Coronary artery (tissue), 2 donors: ENCODE results near the gene PAK4.

Experiments
- DNase-seq: peaks from one replicate; pipeline ENCODE4 v3.0.0-alpha.2; 2017; ENCODE audit warnings: low spot score
- H3K27ac ChIP-seq, 2 donors: fragments of 200-600 bp; sonication (generic); one replicate each; pipeline ENCODE4 v1.5.1; 2016 to 2019
- H3K4me3 ChIP-seq: fragments of 200-600 bp; sonication (generic); 2 replicates; pipeline ENCODE4 v1.5.1; 2016; ENCODE audit warnings: mild to moderate bottlenecking, moderate library complexity
- TF ChIP-seq, protein P1 (sequence below): fragments of 200-600 bp; sonication (generic); IDR thresholded peaks from one replicate; pipeline ENCODE4 v1.5.1; 2019; ENCODE audit warnings: antibody characterized with exemption

Gene PAK4

DNA sequence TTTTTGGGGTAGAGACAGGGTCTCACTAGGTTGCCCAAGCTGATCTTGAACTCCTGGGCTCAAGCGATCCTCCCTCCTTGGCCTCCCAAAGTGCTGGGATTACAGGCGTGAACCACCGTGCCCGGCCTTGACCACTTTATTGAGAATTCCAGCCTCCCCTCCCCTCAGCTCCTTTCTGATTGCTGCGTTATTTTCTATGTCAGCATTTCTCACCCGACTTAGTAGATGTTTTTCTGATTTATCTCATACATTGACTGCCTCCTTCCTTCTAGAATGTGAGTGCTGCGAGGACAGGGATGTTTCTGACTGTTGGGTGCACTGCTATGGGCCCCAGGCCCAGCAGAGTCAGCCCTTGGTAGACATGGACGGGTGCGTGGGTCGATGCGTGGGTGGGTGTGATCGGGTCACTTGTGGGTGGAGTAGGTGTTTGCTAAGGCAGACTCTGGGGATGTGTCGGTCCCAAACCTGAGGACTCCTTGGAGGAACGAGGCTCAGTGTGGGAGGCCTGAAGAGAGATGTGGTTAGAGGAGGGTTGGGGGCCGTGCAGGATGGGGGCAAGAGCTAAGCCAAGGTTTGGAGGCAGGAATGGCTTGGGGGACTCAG lies 37.0 kb downstream of the PAK4 start:
- no peak for DNase-seq
- no peak overlapping the region for H3K27ac ChIP-seq
- no peak overlapping the region for H3K4me3 ChIP-seq
- TF ChIP-seq, protein P1, sequence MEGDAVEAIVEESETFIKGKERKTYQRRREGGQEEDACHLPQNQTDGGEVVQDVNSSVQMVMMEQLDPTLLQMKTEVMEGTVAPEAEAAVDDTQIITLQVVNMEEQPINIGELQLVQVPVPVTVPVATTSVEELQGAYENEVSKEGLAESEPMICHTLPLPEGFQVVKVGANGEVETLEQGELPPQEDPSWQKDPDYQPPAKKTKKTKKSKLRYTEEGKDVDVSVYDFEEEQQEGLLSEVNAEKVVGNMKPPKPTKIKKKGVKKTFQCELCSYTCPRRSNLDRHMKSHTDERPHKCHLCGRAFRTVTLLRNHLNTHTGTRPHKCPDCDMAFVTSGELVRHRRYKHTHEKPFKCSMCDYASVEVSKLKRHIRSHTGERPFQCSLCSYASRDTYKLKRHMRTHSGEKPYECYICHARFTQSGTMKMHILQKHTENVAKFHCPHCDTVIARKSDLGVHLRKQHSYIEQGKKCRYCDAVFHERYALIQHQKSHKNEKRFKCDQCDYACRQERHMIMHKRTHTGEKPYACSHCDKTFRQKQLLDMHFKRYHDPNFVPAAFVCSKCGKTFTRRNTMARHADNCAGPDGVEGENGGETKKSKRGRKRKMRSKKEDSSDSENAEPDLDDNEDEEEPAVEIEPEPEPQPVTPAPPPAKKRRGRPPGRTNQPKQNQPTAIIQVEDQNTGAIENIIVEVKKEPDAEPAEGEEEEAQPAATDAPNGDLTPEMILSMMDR, result no peak

DNA sequence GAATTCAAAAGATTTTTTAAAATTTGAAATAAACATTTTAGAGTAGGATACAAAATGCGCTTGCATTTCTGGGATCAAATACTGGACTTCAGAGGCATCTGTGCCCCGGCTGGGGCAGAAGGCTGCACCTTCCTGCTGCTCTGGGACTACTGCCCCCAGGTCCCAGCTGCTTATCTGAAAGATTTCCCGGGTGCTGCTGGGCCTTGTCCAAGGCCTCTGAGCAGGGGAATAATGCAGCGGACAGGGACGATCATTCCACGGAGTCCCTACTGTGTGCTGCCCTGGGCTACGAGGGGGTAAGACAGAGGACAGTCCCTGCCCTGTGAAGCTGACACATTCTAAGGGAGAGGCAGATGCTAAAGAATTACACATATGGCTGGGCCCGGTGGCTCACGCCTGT lies 38.0 kb downstream of the PAK4 start:
- H3K27ac ChIP-seq, result no peak overlapping the region
- no peak for DNase-seq
- TF ChIP-seq, protein P1, result no peak
- H3K4me3 ChIP-seq, result no peak overlapping the region

DNA sequence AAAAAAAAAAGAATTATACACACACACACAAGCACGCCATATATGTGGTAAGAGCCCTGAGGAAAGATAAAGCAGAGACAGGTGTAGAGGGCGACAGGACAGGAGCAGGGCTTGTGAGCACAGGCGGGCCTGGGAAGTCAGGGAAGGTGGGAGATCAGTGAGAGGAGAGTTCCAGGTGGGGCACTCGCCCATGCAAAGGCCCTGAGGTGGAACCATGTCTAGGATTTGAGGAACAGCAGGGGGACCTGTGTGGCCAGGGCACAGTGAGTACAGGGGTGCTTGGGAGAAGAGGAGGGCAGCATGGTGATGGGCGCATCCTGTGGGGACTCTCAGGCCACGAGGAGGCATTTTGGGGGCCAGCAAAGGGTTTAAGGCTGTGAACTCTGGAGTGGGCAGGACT lies 38.7 kb downstream of the PAK4 start:
- TF ChIP-seq, protein P1, result no peak
- no peak overlapping the region for H3K4me3 ChIP-seq
- DNase-seq, result no peak
- no peak overlapping the region for H3K27ac ChIP-seq

- TF ChIP-seq, protein P1, result no peak
- no peak overlapping the region for H3K4me3 ChIP-seq
- H3K27ac ChIP-seq, result no peak overlapping the region
- no peak for DNase-seq
These were observed 40.3 kb downstream of the PAK4 start for GRCh38 chr19:39165857-39166256.

DNA sequence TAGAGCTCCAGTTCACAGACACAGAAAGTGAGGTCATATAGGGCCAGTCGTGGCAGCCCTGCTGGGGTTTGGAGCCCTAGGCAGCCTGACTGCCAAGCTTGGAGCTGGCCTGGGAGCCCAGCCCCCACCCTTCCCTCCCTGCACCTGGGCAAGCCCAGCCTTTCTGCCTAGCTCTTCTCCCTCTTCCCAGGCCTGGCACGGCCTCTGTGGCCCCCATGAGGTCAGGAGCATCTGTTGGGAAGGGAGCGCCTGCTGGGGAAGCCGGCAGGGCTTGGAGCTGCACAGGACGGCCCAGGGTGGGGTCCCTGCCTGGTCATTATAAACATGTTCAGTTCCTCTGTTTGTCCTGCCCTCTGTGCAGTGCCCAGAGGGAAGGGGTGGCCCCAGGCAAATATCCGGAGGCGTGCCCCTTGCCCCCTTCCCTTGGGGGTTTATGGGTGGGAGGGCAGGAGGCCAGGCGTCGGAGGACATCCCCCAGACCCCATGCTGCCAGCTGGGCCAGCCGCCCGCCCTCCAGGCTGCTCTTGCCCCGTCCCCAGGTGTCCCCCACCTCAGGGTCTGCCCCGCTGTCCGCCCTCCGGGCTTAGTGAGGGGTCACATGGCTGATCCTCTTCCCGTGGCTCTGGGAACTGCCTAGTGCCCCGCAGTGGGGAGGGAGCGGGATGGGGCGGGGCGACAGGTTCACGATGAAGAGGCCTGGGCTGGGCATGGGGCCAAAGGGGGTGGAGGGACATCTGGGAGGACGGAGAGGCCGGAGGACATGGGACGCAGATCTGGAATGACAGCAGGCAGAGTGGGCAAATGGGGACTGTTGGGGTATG lies 41.2 kb downstream of the PAK4 start:
- TF ChIP-seq, protein P1, result no peak
- H3K27ac ChIP-seq, result peak overlapping the region in 1 of 2 donors; percentile 11
- DNase-seq, result no peak
- no peak overlapping the region for H3K4me3 ChIP-seq

DNA sequence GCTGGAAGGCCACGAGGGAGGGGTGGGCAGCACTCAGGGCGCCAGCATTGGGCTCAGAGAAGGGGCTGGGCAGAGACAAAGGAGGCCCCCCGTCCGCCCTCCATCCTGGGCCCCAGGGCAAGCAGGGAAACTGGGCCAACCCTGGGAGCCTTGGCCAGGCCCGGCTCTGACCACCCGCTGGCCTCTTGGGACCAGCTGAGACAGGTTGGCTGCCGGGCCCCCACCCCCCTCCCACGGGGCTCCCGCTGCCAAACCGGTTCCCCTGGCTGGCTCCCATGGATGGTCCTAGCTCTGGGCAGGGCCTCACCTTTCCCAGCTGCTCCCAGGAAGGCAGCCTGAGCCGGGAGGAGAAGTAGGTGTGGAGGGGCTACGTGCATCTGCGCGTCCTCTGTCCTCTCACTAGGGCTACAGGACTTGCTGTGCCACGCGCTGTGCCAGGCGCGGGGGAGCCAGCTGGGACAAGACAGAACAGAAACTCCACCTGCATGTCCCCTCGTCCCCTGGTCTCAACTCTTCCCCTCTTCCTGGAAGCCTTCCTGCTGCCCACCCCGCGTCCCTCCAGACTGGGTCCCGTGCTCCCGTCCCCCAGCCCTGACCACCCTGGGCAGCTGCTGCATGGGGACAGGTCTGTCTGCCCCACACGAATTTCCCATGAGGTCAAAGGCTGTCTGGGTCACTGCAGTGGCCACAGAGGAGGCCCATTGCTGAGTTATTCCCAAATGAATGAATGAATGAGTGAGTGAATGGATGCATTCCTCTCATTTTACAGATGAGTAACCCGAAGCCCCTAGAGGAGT lies 42.1 kb downstream of the PAK4 start:
- Histone ChIP-seq H3K4me3 (no peak overlapping the region), H3K27ac (peak overlapping the region in 1 of 2 donors; percentile 9)
- DNase-seq, result no peak
- TF ChIP-seq, protein P1, result no peak
